Measurements from ENCODE around the gene GMPPB.

Gene GMPPB

DNA sequence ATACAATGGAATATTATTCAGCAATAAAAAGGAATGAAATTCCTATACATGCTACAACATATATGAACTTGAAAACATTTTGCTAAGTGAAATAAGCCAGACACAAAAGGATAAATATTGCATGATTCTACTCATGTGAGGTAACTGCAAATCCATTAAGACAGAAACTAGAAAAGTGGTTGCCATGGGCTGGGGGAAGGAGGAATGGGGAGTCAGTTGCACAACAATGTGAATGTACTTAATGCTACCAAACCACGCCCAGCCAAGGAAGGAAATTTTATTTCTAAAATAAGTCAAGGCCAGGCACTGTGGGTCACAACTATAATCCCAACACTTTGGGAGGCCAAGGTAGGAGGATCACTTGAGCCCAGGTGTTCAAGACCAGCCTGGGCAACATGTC lies 9.8 kb upstream of the GMPPB start:
- DNase-seq = no peak
- intact Hi-C loops (cut with DNase I) = no loop called here

DNA sequence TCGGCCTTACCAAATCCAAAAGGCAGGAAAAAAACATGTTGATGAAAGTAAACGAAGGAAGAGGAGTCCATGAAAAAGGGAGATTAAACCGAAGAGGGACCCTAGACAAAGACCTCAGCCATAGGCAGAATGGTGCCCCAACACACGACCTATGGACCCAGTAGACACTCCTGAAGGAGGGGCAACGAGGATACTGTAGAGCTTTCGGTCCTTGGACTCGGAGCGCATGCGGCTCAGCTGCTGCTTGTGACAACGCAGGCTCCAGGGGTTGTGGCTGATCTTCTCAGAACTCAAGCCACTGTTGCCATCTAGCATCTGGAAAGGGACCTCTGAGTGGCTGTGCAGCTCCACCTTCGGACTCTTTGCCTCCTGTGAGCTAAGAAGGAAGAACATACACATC lies 8.8 kb upstream of the GMPPB start:
- intact Hi-C loops (cut with DNase I) = no loop called here
- no peak for DNase-seq

GRCh38 chr3:49729966-49730609 lies 6.3 kb upstream of the GMPPB start:
- intact Hi-C loops (cut with DNase I) = no loop called here
- no peak for DNase-seq

DNA sequence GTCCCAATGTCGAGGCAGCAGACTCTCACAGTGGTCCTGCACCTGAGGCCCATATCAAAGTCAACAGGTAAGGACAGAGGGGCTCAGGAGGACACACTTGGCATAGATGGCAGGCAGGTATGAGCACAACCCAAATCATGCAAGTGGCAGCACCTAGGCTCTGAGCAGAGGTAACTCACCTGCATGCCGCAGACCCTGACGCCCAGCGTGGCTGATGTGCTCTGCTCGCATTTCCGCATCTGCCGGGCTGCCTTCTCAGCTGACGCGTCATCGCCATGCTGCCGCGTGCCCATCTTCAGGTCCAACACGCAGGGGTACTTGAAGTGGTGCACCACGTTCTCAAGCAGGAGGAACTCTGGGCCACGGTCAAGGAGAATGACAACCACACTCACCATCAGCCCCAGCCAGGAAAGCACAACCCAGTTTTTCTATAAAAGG lies 4.2 kb upstream of the GMPPB start:
- no peak for DNase-seq
- intact Hi-C loops (cut with DNase I) = no loop called here

- no peak for DNase-seq
These were observed 3.6 kb upstream of the GMPPB start for GRCh38 chr3:49727154-49727923.

GRCh38 chr3:49725906-49726681 lies 2.3 kb upstream of the GMPPB start:
- intact Hi-C loops (cut with DNase I) = no loop called here
- DNase-seq = no peak

More at GRCh38 chr3:49727154-49727923, 3.6 kb upstream of the GMPPB start:
- intact Hi-C loops (cut with DNase I) = no loop called here

GRCh38 chr3:49724586-49724985 lies 835 bp upstream of the GMPPB start:
- DNase-seq = peak in 1 of 42 donors; percentile 43
- intact Hi-C loops (cut with DNase I) = loop anchor here (5.0 kb wide), 1 partner anchor 63 kb away; the partner anchor contains the start of gene IP6K1

DNA sequence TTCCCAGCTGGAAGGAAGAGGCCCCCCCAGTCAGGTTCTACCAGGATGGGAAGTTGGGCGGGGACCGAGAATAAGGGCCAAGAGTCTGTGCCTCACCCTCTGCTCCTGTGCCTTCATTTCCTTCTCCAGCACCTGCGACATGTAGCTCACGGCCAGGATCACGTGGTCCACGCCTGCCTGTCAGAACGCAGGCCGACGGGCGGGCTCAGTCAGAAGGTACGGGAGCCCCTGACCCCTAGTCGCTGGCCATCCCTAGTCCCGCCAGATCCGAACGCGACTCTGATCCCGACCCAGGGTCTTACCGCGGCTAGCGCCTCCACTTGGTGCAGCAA lies 489 bp downstream of the GMPPB start:
- peak; percentile 39 to 85 (median 68) for DNase-seq
- intact Hi-C loops (cut with DNase I) = loop anchor here (5.0 kb wide), 1 partner anchor 64 kb away; the partner anchor contains the start of gene IP6K1

DNA sequence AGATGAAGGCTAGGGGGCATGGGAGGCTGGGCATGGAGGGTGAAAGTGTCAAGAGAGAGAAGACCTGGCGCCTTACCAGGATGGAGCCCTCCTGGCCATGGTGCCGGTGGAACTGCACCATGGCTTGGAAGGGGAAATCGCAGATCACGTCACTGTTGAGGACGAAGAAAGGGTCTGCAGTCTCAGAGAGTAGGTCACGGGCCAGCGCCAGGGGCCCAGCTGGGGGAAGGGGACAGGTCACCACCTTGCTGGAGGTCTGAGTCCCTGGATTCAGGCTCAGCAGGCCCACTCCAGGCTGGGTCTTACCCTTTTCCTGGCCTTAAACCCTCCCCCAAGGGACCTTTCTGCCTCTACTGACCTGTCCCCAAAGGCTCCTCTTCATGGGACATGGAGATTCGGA lies 855 bp downstream of the GMPPB start:
- intact Hi-C loops (cut with DNase I) = loop anchor here (5.0 kb wide), 1 partner anchor 64 kb away; the partner anchor contains the start of gene IP6K1
- DNase-seq = no peak

DNA sequence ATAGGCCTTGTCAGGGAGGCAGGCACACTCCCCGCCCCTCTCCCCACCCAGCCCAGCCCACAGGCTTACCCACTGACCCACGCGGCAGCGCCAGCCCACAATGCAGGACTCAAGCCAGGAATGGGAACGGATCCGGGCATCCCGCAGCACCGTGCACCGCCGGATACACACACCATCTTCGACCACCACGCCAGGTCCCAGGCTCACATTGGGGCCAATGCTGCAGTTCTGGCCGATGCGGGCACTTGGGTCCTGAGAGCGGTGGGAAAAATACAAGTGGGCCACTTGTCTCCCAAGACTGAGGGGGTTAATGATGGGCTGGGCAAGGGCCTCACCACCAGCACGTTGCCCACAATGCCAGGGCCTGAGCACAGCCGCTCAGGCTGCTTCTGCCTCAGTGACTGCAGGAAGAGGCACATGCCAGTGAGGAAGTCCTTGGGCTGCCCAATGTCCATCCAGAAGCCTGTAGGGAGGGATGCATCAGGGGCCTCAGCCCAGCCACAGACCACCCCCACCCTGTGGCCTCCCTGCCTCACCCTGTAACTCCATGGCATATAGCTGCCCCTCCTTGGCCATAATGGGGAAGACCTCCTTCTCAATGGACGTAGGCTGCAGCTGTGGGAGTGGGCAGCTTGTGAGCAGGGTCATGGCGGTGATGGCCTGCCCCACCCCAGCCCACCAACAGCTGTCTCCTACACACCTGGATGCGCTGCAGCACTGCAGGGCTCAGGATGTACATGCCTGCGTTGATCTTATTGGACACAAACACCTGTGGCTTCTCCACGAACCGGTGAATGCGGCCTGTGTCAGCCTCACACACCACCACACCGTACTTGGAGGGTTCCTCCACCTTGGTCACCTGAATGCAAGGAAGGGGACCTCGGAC lies 1.6 kb downstream of the GMPPB start:
- peak in 2 of 42 donors; percentile 15 to 16 for DNase-seq
- intact Hi-C loops (cut with DNase I) = loop anchor here (5.0 kb wide), 1 partner anchor 65 kb away; the partner anchor contains the start of gene IP6K1

DNA sequence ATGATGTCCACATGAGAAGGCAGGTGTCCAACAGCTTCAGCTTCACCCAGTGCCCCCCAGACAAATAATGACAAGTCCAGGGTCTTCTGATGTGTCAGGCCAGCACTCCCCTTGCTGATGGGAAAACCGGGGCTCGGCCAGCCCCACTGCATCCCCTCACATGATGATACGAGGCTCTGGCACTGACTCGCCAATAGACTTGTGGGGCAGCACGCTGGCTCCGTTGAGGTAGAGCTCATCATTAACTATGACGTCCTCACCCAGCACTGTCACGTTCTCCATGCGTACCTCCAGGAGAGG lies 2.2 kb downstream of the GMPPB start:
- intact Hi-C loops (cut with DNase I) = loop anchor here (5.0 kb wide), 1 partner anchor 66 kb away; the partner anchor contains the start of gene IP6K1
- no peak for DNase-seq

DNA sequence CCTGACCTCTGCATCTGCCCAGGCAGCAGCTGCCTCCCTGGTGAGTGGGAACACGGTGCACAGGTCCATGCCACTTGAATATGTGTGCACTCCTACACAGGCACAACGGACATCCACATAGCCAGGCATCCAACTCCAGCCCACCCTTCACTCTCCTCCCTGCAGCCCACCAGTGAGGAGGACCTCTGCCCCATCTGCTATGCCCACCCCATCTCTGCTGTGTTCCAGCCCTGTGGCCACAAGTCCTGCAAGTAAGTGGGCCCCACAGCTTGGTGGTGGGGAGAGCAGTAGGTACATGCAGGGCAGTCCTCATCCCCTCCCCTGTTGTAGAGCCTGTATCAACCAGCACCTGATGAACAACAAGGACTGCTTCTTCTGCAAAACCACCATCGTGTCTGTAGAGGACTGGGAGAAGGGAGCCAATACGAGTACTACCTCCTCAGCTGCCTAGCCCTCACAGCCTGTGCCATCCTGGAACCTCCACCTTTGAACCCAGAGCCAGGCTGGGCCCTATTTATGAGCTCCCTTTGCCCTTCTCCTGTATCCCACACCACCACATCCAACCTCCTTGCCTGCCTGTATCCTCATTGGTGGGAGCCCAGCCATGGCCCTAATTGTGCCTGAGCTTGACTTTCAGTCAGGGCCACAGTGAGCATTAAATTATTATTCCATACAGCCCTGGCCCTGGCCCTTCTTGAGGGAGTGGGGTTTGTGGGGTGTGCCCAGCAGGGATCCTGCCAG lies 2.7 kb downstream of the GMPPB start:
- intact Hi-C loops (cut with DNase I) = loop anchor here (5.0 kb wide), 1 partner anchor 66 kb away; the partner anchor contains the start of gene IP6K1
- DNase-seq = no peak

GRCh38 chr3:49719214-49719884 lies 4.4 kb downstream of the GMPPB start, which contains the start of gene AMIGO3:
Gene AMIGO3, minus strand, starts transcription at chr3:49719684. Its CDS starts 219 bp downstream, at chr3:49719465.
- peak; percentile 90 to 98 (median 96) for DNase-seq
- intact Hi-C loops (cut with DNase I) = no loop called here

- peak in 1 of 42 donors; percentile 13 for DNase-seq
These were observed 4.9 kb downstream of the GMPPB start for GRCh38 chr3:49718858-49719213.

DNA sequence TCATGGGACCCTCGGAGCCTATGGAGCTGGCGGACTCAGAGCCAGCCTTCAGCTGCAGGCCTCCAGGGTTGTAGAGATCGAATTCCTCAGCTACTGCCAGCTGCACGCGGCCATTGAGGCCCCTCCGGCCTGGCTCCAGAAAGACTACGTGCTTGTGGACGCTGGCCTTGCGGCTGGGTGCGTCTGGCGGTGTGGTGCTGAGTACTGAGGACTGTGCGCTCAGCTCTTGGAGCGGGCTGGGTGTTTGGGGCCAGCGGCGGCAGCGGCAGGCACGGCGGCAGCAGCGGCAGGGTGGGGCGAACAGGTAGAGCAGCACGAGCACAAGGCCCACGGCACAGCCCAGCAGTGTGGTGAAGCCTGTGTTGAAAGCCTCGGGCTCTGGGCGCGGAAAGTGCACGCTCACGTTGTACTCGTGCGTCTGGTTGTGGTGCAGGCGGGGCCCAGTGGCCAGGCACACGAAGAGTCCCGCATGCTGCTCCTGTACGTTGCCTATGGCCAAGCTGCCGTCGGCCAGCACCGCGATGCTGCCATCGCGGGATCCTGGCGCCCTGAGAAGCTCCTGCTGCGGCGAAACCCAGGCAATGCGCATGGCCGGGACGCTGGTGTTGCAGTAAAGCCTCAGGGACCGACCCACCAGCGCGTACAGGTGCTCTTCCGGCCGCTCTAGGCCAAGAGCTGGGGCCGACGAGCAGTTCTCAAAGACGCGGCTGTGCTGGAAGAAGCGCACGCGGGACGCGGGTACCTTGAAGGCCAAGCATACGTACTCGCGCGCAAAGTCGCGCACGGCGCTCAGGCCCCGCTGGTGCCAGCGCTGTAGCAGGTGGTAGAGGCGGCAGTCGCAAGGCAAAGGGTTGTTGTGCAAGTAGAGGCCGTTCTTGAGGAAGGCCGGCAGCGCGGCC lies 5.5 kb downstream of the GMPPB start:
- intact Hi-C loops (cut with DNase I) = no loop called here
- DNase-seq = peak in 1 of 42 donors; percentile 12

More at GRCh38 chr3:49718858-49719213, 4.9 kb downstream of the GMPPB start:
- intact Hi-C loops (cut with DNase I) = no loop called here

GRCh38 chr3:49717211-49717958 lies 6.4 kb downstream of the GMPPB start:
- intact Hi-C loops (cut with DNase I) = no loop called here
- DNase-seq = no peak
